GM21529 (cell line): ENCODE data around the gene KRT76.

Experiments
- ATAC-seq: cut with Tn5 transposase; IDR thresholded peaks from one replicate; pipeline ENCODE4 v1.9.1; 2021; ENCODE audit not compliant: unreplicated experiment

KRT76 gene

GRCh38 chr12:52813203-52813819 is 36.2 kb upstream of the KRT76 start:
- ATAC-seq = no peak

- no peak for ATAC-seq
Observed at GRCh38 chr12:52812749-52813148, 35.6 kb upstream of the KRT76 start.

GRCh38 chr12:52812073-52812400 is 34.9 kb upstream of the KRT76 start:
- no peak for ATAC-seq

- ATAC-seq = no peak
Observed at GRCh38 chr12:52811191-52812072, 34.3 kb upstream of the KRT76 start.

DNA sequence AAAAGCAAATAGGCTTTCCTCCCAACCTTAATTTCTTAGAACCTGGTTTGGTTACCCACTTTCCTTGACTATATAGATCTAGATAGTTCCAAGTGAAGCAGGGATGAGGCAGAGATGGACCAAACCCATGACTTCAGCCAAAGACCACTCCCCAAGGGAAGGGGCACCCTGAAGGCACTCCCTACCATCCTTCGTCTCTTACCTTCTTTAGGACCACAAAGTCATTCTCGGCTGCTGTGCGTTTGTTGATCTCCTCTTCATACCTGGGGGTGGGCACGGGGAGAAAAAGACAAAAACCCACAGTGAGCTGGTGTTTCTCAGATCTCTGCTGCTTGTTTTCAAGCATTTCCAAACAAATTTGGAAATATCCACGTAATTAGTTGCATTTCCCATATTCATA is 33.4 kb upstream of the KRT76 start:
- no peak for ATAC-seq

DNA sequence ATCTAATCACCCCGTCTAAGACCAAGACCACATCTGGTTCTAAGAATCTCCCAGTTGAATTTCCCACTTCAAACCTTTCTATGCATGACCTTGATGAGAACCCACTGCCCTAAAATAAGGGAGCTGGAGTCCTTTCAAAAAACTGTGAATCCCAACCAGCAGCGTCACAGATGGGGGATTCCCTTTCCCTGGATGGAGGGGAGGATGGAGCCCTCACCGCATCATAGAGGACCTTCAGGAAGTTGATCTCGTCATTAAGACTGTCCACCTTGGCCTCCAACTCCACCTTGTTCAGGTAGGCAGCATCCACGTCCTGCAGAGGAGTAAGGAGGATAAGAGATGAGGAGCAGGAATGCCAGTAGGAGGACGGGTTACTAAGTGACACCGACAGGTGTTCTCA is 32.0 kb upstream of the KRT76 start:
- ATAC-seq = no peak

DNA sequence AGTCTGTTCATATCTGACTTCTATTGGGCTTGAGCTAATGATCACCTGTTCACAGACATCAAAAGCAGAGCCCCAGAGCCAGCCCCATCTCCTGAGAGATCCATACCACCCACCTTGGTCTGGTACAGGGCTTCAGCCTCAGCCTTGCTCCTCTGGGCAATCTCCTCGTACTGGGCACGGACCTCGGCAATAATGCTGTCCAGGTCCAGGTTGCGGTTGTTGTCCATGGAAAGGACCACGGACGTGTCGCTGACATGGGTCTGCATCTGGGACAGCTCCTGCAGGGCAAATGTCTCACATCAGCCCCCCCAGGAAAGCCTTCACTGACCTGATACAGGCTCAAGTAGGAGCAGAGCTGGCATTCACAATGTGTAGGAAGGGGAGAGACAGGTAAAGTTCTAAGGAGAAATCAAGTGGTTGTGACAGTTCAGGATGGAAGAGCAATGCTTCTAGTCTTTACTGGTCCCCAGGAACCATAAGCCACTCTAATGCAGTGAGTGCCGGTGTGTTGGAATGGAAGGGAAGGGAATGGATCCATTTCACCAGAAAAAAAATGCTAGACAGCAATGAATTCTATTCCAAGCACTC is 31.5 kb upstream of the KRT76 start:
- no peak for ATAC-seq

DNA sequence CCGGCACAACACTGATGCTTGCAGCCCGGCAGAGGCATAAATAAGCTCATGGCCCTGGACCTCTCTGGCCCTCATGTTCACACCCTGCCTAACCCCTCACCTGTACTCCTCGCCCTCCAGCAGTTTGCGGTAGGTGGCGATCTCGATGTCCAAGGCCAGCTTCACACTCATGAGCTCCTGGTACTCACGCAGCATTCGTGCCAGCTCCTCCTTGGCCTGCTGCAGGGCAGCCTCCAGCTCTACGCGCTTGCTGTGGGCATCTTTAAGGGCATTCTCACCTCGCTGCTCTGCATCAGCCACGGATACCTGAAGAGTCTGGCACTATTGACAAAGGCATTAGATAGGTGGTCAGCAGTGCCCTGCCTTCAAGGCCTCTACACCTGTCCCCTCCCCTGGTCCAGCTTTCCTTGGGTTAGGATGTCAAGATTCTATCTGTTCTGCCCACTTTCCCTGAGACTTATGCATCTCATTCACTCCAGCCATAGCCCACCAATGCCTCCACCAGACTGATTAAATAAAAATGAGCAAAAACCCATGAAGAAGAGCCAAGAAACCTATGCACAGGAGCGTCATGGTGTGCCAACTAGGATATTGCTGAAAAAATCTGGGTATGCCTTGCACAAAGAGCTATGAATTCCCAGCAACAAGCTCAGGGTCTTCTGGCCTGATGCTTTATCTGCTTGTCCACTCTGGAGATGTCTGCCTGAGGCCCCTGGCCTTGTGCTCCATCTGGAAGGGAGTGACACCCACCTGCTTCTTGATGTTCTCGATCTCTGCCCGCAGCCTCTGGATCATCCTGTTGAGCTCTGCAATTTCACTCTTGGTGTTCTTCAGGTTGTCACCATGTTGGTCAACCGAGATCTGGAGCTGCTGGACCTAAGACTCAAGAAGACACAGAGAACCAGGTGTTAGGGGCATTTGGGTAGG is 30.7 kb upstream of the KRT76 start:
- ATAC-seq = no peak

GRCh38 chr12:52806821-52807543 is 29.8 kb upstream of the KRT76 start:
- no peak for ATAC-seq

GRCh38 chr12:52806169-52806811 is 29.1 kb upstream of the KRT76 start:
- ATAC-seq = no peak

DNA sequence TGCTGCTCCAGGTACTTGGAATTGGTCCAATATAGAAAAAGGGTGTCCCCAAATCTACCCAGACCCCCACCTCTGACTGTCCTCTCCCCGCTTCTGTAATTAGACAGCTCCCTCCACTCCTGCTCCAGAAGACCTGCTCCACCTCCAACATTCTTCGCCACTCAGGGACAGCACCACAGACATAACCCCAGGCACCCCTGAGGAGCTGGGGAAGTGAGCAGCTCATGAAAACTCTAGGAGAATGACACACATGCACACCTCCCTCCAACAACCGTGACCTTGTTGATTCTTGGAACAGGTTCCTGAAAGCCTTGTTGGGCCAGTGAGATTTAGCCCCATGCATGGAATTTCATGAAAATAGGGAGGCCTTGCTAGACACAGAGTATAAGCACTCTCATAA is 28.6 kb upstream of the KRT76 start:
- no peak for ATAC-seq

- ATAC-seq = no peak
Observed at GRCh38 chr12:52805000-52805399, 27.9 kb upstream of the KRT76 start.

- no peak for ATAC-seq
Observed at GRCh38 chr12:52802442-52802841, 25.3 kb upstream of the KRT76 start.

- ATAC-seq = no peak
Observed at GRCh38 chr12:52801773-52802172, 24.6 kb upstream of the KRT76 start.

DNA sequence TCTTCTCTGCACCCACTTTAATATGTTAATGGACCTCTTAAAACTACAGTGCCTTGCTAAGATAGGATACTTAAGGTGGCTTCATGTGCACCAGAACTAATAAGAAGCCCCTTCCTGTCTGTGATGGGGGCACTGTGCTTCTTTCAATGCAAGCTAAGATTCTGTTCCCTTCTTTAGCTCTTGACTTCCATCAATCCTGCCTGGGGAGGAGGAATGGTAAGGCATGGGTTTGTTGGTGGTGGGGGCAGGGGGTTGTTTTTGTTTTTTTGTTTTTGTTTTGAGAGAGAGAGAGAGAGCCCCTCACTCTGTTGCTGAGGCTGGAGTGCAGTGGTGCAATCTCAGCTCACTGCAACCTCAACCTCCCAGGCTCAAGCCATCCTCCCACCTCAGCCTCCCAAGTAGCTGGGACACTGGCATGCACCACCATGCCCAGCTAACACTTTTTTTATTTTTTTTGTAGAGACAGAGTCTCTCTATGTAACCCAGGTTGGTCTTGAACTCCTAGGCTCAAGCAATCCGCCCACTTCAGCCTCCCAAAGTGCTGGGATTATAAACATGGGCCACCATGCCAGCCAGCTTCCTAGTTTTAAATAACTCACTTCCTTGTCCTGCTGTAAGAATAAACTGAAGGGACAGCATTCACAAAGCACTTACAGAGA is 23.2 kb upstream of the KRT76 start:
- no peak for ATAC-seq

DNA sequence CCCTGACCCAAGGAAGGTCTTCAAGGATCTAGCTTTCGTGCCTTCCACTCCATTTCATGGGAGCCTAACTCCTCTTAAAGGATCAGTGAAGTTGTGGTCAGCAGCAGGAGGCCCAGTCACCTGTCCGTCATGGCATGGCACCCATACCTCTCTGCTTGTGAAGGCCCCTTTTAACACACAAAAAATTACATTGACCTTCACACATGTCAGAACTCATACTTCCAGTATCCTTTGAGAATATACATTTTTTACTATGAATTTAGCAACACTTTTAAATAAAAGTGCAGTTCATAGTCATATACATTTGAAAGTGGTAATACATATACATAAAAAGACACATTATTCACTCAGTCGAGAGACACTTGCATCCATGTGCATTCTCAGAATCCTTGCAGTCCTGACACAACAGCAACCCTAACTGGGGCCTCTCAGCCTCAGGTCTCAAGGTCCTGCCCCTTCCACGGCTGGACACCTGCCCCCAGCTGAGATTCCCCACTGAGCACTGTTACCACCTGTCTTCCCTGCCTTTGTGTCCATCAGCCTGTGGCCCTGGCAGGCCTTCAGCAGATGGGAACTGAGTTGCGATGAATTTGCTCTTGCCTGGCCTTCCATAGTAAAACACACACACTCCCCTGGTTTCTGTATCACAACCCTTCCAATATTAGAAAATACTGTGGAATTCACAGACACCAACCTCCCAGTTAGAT is 22.5 kb upstream of the KRT76 start:
- ATAC-seq = no peak

GRCh38 chr12:52798671-52799504 is 21.7 kb upstream of the KRT76 start:
- ATAC-seq = no peak

DNA sequence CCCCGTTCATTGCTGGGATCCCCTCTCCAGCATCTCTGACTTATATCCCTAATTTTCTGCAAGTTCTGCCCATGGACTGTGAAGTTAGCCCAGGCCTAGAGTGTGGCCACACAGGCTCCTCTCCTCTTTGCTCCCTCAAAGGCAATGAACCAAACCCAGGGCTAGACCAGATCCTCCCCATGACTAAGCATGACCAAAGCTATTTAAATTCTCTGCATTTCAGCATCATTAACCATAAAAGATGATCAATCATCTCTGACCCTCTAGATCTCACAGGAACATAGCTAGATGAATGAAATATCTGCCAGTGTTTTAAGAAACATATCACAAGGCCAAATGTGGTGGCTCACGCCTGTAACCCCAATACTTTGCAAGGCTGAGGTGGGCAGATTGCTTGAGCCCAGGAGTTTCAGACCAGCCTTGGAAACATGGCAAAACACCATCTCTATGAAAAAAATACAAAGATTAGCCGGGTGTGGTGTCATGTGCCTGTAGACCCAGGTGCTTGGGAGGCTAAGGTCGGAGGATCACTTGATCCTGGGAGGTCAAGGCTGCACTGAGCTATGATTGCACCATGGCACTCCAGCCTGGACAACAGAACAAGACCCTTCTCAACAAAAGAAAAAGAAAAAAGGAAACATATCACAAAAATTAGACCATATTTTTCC is 21.0 kb upstream of the KRT76 start:
- ATAC-seq = no peak
